Measurements from ENCODE around the gene LCK.
"Not testable (repeated sequence)": the region's sequence is repeated elsewhere in the genome, so short reads cannot be mapped to it uniquely, and the experiment has no call there.

LCK gene

DNA sequence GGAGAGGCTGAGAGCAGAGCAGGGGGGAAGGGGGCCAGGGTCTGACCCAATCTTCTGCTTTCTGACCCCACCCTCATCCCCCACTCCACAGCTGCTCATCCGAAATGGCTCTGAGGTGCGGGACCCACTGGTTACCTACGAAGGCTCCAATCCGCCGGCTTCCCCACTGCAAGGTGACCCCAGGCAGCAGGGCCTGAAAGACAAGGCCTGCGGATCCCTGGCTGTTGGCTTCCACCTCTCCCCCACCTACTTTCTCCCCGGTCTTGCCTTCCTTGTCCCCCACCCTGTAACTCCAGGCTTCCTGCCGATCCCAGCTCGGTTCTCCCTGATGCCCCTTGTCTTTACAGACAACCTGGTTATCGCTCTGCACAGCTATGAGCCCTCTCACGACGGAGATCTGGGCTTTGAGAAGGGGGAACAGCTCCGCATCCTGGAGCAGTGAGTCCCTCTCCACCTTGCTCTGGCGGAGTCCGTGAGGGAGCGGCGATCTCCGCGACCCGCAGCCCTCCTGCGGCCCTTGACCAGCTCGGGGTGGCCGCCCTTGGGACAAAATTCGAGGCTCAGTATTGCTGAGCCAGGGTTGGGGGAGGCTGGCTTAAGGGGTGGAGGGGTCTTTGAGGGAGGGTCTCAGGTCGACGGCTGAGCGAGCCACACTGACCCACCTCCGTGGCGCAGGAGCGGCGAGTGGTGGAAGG, 23.7 kb downstream of the LCK start:
- no peak for DNase-seq

- DNase-seq, result peak in 2 of 6 experiments; percentile 16 to 17
Observed at GRCh38 chr1:32275424-32275823, 24.4 kb downstream of the LCK start.

DNA sequence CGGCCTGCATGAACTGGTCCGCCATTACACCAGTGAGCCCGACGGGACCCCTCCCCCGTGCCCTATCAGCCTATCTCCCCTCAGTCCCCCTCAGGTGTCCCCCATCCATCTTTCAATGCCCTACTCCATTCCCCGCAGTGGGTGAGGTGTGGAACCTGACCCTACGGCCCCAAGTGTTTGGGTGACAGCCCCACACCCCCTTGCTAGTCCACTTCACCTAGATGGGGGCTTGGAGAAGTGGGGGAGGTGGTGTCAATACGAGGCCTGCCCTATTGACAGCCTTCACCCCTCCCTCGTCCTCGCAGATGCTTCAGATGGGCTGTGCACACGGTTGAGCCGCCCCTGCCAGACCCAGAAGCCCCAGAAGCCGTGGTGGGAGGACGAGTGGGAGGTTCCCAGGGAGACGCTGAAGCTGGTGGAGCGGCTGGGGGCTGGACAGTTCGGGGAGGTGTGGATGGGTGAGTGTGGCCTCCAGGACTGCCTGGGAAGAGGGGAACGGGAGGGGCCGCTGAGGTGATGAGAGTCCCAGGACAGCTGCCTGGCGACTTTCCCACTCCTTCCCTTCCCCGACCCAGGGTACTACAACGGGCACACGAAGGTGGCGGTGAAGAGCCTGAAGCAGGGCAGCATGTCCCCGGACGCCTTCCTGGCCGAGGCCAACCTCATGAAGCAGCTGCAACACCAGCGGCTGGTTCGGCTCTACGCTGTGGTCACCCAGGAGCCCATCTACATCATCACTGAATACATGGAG, 25.1 kb downstream of the LCK start:
- no peak for DNase-seq

- not testable (repeated sequence) for DNase-seq
Observed at GRCh38 chr1:32284777-32285176, 33.7 kb downstream of the LCK start.

DNA sequence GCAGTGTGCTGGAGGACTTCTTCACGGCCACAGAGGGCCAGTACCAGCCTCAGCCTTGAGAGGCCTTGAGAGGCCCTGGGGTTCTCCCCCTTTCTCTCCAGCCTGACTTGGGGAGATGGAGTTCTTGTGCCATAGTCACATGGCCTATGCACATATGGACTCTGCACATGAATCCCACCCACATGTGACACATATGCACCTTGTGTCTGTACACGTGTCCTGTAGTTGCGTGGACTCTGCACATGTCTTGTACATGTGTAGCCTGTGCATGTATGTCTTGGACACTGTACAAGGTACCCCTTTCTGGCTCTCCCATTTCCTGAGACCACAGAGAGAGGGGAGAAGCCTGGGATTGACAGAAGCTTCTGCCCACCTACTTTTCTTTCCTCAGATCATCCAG, 34.6 kb downstream of the LCK start:
- DNase-seq, result no peak

DNA sequence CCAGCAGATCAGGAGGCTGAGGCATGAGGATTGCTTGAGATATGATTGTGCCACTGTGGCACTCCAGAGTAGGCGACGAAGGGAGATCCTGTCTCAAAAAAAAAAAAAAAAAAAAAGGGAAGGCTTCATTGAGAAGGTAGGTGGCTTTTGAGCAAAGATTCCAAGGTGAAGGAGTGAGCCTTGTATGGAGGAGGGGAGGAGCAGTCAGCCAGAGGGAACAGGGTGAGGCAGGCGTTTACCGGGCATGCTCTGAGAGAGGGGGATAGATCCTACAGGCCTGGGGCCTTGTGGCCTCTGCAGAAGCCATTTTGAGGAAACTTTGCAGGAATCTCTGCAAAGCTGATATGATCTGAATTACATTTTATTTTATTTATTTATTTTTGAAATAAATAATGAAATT, 35.7 kb downstream of the LCK start:
- no peak for DNase-seq

DNA sequence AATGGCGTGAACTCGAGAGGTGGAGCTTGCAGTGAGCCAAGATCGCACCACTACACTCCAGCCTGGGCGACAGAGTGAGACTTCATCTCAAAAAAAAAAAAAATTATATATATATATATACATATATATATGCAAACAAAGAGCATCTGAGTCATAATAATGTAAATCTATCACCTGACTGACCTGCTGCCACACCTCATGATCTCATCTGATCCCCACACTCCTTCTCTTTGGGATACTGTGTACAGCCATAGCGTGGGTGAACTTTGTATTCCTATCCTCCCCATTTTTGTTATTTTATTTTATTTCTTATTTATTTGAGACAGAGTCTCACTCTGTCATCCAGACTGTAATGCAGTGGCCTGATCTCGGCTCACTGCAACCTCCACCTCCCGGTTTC, 38.2 kb downstream of the LCK start:
- no peak for DNase-seq

GRCh38 chr1:32291145-32291707, 40.2 kb downstream of the LCK start:
- DNase-seq, result no peak

GRCh38 chr1:32291708-32292538, 40.9 kb downstream of the LCK start, which contains the start of gene HDAC1:
Gene HDAC1 (plus strand): TSS chr1:32292083. CDS start chr1:32292170, 87 bp downstream.
- DNase-seq, result peak; percentile 90 to 95 (median 94)

GRCh38 chr1:32298211-32298610, 47.1 kb downstream of the LCK start:
- DNase-seq, result not testable (repeated sequence)

- no peak for DNase-seq
Observed at GRCh38 chr1:32299327-32299726, 48.3 kb downstream of the LCK start.

GRCh38 chr1:32303358-32303757, 52.3 kb downstream of the LCK start:
- DNase-seq, result no peak

GRCh38 chr1:32303997-32304622, 53.0 kb downstream of the LCK start:
- DNase-seq, result no peak

DNA sequence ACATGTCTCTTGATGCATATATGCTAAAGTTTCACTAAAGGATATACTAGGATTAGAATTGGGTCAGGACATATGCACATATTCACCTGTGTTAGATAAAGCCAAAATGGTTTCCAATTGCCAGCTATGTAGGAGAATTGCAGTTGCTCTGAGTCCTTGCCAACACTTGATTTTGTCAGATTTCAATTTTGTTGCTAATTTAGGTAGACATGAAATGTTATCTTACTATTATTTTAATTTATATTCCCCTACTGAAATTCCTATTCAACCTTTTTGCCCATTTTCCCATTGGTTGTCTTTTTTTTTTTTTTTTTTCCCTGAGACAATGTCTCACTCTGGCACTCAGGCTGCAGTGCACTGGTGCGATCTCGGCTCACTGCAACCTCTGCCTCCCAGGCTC, 54.2 kb downstream of the LCK start:
- DNase-seq, result no peak

DNA sequence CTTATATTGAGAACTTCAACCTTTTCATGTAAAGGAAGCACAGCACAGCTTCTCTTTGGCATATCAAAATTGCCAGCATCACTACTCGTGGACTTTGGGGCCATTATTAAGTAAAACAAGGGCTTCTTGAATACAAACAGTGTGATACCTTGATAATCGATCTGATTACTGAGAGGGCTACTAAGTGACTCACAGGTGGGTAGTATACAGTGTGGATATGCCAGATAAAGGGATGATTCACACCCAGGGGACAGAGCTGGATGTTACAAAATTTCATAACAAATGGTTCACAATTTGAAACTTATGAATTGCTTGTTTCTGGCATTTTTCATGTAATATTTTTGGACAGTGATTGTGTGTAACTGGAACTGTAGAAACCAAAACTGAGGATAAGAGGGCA, 56.3 kb downstream of the LCK start:
- DNase-seq, result no peak

GRCh38 chr1:32309960-32310359, 58.9 kb downstream of the LCK start:
- no peak for DNase-seq

- DNase-seq, result no peak
Observed at GRCh38 chr1:32311709-32312393, 60.8 kb downstream of the LCK start.

DNA sequence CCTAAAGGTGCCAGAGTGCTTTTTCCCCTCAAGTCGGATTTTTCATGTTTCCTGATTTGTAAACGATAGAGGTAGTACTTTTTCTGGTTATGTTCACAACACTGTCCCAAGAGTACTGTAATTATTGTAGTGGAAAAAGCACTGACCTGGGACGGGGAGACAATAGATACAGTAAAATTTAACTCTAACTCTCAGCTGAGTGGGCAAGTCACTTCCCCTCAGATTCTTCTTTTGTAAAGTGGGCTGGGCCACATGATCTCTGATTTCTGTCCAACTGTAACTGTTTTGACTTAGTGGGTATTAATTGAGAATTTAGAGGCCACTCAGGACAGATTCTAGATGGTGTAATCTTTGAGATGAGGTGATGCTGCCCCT, 65.8 kb downstream of the LCK start:
- DNase-seq, result no peak

DNA sequence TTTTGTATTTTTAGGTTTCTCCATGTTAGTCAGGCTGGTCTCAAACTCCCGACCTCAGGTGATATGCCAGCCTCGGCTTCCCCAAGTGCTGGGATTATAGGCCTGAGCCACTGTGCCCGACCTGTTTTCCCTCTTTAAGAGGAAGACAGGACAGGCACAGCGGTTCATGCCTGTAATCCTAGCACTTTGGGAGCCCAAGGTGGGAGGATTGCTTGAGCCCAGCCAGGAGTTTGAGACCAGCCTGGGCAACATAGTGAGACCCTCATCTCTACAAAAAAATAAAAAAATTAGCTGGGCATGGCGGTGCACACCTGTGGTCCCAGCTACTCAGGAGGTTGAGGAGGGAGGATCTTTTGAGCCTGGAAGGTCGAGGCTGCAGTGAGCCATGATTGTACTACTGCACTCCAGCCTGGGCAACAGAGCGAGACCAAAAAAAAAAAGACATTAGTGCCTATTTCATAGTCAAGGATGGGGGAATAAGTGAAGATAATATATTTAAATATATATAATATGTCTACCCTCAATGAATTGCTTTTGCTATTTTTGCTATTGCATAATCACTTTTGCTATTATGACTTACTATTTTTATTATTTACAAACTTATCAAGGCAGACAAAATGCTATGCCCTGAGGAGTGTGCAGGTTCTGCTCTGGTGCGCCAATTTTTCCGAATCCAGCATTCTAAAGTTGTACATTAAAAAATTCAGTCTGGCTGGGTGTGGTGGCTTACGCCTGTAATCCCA, 67.2 kb downstream of the LCK start:
- DNase-seq, result no peak

DNA sequence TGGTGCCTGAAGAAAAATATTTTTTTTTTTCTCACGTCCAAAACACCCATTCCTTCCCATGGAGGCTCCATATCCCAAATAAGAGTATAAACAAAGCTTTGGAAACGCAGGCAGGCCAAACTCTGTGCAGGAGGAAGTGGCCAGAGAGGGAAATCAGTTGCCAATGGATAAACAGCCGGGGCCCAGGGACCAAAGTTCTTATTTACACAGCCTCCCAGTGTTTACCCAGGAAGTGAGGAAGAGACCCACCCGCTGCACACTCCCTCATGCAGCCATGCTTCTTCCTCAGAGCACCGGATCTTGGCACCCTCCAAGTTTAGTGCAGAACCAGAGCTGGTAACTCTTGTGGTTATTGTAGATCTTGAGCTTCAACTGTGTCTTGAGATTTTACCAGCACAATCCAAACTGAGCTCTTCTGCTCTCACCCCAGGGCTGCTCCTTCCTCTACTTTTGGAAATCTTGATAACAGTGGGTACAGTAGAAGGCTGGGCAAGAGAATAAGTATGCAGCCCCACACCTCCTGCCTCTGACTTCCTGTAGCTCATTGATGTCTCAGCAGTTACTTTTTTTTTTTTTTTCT, 70.7 kb downstream of the LCK start:
- DNase-seq, result peak in 4 of 6 experiments; percentile 36 to 68 (median 57)

DNA sequence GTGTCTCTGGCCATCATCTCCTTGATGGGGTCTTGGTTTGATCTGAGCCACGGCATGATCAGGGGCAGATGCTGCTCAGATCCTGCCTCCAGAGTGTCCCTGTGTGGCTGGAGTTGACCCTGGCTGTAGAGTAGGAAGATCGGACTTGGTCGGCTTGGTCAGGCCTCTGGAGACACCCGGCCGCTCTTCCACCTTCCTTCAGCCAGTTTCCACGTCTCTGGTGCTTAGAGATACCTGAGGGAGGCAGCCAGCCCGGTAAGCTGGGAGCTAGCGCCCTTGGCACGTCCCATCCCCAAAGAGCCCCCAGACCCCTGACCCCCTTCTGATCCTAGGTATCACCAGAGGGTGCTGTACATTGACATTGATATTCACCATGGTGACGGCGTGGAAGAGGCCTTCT, 76.1 kb downstream of the LCK start:
- DNase-seq, result no peak

Data from stimulated activated naive CD4-positive, alpha-beta T cell (primary cell).